HG03558 (cell line): ENCODE measurements around the gene C1orf35.

Source experiments
- ATAC-seq: cut with Tn5 transposase; IDR thresholded peaks from one replicate; pipeline ENCODE4 v1.9.1; 2021; ENCODE audit warnings: moderate number of reproducible peaks; ENCODE audit not compliant: unreplicated experiment; ENCODE audit errors: extremely low read depth

Gene C1orf35

GRCh38 chr1:228066891-228067654 is 36.1 kb downstream of the C1orf35 start:
- no peak for ATAC-seq

- no peak for ATAC-seq
Observed at GRCh38 chr1:228066416-228066815, 36.7 kb downstream of the C1orf35 start.

- ATAC-seq, result no peak
Observed at GRCh38 chr1:228065543-228066347, 37.4 kb downstream of the C1orf35 start.

GRCh38 chr1:228064741-228065542 is 38.2 kb downstream of the C1orf35 start:
- ATAC-seq, result no peak

DNA sequence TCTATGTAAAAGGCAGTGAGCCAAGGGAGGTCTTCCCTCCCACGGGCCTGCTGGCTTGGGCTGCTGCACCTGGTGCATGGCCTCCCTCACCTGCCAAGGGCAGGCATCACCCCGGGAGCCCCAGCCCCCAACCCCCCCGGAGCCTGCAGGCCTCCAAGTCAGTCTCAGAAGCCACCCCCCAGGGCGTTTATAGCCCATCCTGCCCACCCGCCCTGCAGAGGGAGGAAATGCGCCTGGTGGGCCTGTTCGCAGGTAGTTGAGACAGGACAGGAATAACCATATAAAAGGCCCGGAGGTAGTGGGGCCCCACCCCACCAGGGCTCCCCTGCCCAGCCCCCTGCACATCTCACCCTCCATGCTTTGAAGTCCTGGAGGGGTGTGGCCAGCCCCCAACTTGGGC is 38.8 kb downstream of the C1orf35 start:
- no peak for ATAC-seq

DNA sequence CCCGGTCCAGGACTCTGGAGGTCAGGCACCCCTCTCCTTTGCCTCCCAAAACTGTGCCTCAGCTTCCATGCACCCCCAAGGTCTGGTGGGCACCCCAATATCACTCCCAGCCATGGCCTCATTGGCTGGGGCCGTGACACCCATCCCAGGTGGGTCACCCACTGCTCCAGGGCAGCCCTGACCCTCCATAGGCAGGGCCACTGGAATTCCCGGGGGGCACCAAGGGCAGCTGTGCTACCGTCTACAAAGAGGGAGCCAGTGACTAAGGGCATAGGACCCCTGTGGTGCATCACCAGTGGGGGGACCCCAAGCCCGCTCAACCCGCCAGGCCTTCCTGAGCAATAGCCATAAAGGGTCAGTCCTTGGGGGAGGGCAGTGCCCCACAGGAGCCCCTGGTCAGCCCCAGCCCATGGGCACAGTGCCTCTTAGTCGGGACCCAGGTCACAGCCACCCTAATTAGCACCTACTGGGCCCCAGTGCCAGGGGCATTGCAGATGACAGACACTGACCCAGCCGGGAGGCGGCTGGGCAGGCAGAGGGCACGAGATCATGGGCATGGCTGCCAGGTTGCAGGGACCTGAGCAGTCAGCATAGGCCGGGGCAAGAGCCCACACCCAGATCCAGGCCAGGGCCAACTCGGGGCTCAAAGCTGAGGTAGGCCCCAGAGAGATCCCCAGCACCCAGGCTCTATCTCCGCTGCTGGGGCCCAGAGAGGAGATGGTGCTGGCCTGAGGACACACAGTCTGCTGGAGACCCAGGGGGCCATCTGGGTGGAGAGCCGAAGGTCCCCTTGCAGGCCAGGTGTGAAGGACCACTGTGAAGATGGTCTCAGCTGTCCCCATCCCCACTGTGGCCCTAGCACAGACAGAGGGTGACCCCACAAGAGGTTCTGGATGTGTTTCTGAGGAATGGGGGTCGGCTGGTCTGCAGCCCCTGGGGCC is 39.6 kb downstream of the C1orf35 start:
- ATAC-seq, result no peak

GRCh38 chr1:228062812-228063211 is 40.3 kb downstream of the C1orf35 start:
- ATAC-seq, result no peak

- no peak for ATAC-seq
Observed at GRCh38 chr1:228062085-228062791, 40.9 kb downstream of the C1orf35 start.

DNA sequence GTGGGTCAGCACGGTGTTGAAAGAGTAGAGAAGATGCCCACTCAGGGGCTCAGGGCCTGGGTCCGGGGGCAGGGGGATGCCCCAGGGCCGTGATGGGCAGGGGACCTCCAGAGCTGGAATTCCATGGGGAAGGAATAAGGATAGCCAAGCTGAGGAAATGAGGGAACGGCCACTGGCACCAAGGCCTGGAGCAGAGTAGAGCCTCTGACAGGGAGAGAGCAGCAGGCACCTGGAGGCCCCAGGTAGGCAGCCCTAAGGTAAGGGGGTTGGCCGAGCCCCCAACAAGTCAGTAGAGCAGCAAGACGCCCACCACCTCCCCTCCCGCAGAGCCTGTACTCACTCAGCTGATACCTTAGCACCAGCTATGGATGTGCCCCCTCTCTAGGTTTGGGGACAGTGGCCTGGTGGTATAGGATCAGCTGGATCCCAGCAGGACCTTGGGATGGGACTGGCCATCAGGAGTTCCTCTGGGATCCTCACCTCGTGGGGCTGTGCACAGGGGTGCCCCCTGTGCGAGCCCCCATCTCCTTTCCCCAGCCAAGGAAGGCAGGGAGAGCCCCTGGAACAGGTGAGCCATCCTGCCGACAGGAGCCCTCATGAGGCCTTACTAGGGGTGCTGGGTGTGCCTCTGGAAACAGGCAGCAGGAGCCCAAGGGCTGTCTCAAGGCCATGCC is 41.6 kb downstream of the C1orf35 start:
- ATAC-seq, result no peak

DNA sequence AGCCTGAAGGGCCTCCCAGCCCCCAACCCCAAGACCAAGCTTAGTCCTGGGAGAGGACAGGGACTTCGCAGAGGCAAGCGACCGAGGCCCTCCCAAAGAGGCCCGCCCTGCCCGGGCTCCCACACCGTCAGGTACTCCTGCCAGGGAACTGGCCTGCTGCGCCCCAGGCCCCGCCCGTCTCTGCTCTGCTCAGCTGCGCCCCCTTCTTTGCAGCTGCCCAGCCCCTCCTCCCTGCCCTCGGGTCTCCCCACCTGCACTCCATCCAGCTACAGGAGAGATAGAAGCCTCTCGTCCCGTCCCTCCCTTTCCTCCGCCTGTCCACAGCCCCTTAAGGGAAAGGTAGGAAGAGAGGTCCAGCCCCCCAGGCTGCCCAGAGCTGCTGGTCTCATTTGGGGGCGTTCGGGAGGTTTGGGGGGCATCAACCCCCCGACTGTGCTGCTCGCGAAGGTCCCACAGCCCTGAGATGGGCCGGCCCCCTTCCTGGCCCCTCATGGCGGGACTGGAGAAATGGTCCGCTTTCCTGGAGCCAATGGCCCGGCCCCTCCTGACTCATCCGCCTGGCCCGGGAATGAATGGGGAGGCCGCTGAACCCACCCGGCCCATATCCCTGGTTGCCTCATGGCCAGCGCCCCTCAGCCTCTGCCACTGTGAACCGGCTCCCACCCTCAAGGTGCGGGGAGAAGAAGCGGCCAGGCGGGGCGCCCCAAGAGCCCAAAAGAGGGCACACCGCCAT is 42.5 kb downstream of the C1orf35 start:
- ATAC-seq, result no peak

GRCh38 chr1:228059634-228060457 is 43.3 kb downstream of the C1orf35 start:
- ATAC-seq, result no peak

DNA sequence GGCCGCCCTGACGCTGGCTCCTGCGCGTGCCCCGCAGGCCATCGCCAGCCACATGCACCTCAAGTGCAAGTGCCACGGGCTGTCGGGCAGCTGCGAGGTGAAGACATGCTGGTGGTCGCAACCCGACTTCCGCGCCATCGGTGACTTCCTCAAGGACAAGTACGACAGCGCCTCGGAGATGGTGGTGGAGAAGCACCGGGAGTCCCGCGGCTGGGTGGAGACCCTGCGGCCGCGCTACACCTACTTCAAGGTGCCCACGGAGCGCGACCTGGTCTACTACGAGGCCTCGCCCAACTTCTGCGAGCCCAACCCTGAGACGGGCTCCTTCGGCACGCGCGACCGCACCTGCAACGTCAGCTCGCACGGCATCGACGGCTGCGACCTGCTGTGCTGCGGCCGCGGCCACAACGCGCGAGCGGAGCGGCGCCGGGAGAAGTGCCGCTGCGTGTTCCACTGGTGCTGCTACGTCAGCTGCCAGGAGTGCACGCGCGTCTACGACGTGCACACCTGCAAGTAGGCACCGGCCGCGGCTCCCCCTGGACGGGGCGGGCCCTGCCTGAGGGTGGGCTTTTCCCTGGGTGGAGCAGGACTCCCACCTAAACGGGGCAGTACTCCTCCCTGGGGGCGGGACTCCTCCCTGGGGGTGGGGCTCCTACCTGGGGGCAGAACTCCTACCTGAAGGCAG is 44.0 kb downstream of the C1orf35 start:
- ATAC-seq, result no peak

- no peak for ATAC-seq
Observed at GRCh38 chr1:228058172-228058948, 44.8 kb downstream of the C1orf35 start.
